Measurements from ENCODE around the gene HMCN2.
A peak's percentile ranks its signal among the peaks of the same experiment; 100 is the strongest.
"Not testable (repeated sequence)": the region's sequence is repeated elsewhere in the genome, so short reads cannot be mapped to it uniquely, and the experiment has no call there.

HMCN2 gene

GRCh38 chr9:130333712-130334062 lies 68.1 kb downstream of the HMCN2 start:
- DNase-seq, result no peak

GRCh38 chr9:130334915-130335314 lies 69.4 kb downstream of the HMCN2 start:
- no peak for DNase-seq

GRCh38 chr9:130336027-130336610 lies 70.6 kb downstream of the HMCN2 start:
- DNase-seq, result no peak

GRCh38 chr9:130336885-130337284 lies 71.3 kb downstream of the HMCN2 start:
- peak; percentile 72 for DNase-seq

- no peak for DNase-seq
These were observed 71.8 kb downstream of the HMCN2 start for GRCh38 chr9:130337318-130337717.

GRCh38 chr9:130337784-130338380 lies 72.3 kb downstream of the HMCN2 start:
- no peak for DNase-seq

GRCh38 chr9:130338891-130339290 lies 73.3 kb downstream of the HMCN2 start:
- not testable (repeated sequence) for DNase-seq

- DNase-seq, result no peak
These were observed 73.7 kb downstream of the HMCN2 start for GRCh38 chr9:130339306-130339705.

- DNase-seq, result no peak
These were observed 74.5 kb downstream of the HMCN2 start for GRCh38 chr9:130340011-130340410.

- not testable (repeated sequence) for DNase-seq
These were observed 75.0 kb downstream of the HMCN2 start for GRCh38 chr9:130340557-130340956.

- DNase-seq, result no peak
These were observed 75.6 kb downstream of the HMCN2 start for GRCh38 chr9:130341128-130341527.

GRCh38 chr9:130341839-130342713 lies 76.5 kb downstream of the HMCN2 start:
- no peak for DNase-seq

GRCh38 chr9:130342714-130343085 lies 77.1 kb downstream of the HMCN2 start:
- DNase-seq, result no peak

- DNase-seq, result peak; percentile 45
These were observed 77.9 kb downstream of the HMCN2 start for GRCh38 chr9:130343445-130343918.

- DNase-seq, result no peak
These were observed 78.8 kb downstream of the HMCN2 start for GRCh38 chr9:130344366-130344765.

- DNase-seq, result no peak
These were observed 79.7 kb downstream of the HMCN2 start for GRCh38 chr9:130345009-130345896.

- DNase-seq, result no peak
These were observed 80.4 kb downstream of the HMCN2 start for GRCh38 chr9:130345897-130346385.

GRCh38 chr9:130346431-130346830 lies 80.9 kb downstream of the HMCN2 start:
- DNase-seq, result no peak

GRCh38 chr9:130347036-130347435 lies 81.5 kb downstream of the HMCN2 start:
- DNase-seq, result no peak

GRCh38 chr9:130347931-130348330 lies 82.4 kb downstream of the HMCN2 start:
- no peak for DNase-seq

GRCh38 chr9:130348341-130348740 lies 82.8 kb downstream of the HMCN2 start:
- no peak for DNase-seq

- no peak for DNase-seq
These were observed 83.3 kb downstream of the HMCN2 start for GRCh38 chr9:130348881-130349280.

GRCh38 chr9:130349398-130349797 lies 83.8 kb downstream of the HMCN2 start:
- no peak for DNase-seq
